Activated T-cell treated with anti-CD3 and anti-CD28 coated beads for 24 hours (primary cell): ENCODE data around the gene CHCHD6.

Experiments used
- DNase-seq: peaks from one replicate; pipeline ENCODE4 v3.0.0-alpha.2; 2020; ENCODE audit warnings: low read depth

CHCHD6 gene

DNA sequence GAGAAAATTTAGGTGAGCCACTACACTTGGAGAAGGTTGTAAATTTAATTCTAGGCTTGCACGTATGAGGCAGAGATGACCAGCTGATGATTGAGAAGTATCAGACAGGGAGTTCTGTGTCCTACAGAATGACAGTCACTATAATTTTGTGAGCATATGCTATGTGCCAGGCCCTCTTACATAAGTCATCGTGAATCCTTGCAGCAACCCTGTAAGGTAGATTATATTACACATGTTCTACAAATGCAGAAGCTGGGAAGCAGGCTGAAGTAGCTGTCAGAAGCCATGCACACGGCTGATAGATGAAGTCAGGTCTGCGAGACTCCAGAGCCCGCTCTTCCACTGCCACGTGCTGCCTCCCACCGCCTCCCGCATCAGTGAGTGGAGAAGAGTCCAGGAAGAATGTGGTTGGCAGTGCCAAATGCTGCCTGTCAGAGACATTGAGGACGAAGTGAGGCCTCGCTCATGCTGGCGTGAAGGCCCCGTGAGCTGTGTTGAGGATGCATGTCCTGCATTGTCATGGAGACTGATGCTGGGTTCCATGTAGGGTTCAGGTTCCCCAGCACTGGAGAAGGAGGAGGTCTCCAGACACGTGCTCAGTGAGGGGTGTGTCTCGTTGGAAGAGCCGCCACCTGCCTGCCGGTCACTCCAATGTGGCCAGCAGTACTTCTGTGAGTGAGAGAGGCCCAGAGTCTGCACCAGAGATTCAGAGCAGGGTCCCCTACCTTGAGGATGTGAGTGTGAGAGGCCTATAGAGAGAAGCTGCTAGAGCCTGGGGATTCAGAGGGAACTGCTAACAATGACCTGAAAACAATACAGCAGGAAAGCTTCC, 155.6 kb downstream of the CHCHD6 start:
- no peak for DNase-seq

DNA sequence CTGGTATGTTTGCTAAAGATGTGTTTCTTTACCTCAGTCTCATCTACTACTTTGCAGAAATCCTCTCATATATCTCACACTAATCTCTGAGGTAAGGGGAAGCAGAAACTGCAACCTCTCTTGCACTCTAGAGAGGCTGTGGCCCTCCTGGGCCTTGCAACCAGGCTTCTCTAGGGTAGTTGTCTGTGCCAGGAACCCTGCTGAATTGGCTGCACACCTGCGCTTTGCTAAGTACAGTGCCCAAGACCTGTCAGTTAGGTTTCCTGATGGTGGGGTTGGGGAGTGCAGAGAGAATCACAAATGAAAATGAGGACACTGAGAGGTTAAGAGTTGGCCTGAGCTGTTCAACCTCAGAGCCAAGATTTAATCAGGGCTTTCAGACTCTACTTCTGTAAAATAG, 161.7 kb downstream of the CHCHD6 start:
- no peak for DNase-seq

DNA sequence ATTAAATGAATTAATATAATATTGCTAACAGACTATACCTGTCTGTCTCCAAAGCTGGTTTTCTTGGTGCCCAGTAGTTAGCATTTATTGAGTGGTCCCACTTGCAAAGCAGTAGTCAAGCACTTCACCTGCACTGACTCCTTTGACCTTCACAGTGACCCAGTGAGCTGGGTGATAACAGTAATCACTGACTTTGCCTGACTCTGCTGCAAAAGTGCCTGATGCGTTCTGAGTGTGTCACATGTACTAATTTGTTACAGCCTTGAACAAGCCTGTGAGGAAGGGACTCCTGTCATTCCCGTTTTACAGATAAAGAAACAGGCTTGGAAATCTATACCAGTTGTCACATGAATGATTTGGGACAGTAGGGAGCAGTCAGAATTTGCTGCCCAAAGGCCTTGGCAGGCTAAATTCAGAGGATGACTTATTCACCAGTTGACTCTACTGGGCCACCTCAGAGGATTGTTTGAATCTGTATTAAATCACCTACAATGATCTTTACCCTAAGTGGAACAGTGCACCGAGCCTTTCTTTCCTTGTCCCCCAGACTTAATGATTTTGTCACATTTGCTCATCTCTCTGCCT, 162.2 kb downstream of the CHCHD6 start:
- DNase-seq: no peak

- DNase-seq: no peak
These were observed 163.3 kb downstream of the CHCHD6 start for GRCh38 chr3:126867190-126867862.

GRCh38 chr3:126867863-126868200, 163.8 kb downstream of the CHCHD6 start:
- DNase-seq: no peak

GRCh38 chr3:126870608-126871210, 166.7 kb downstream of the CHCHD6 start:
- no peak for DNase-seq

GRCh38 chr3:126872701-126873342, 168.8 kb downstream of the CHCHD6 start:
- DNase-seq: no peak

DNA sequence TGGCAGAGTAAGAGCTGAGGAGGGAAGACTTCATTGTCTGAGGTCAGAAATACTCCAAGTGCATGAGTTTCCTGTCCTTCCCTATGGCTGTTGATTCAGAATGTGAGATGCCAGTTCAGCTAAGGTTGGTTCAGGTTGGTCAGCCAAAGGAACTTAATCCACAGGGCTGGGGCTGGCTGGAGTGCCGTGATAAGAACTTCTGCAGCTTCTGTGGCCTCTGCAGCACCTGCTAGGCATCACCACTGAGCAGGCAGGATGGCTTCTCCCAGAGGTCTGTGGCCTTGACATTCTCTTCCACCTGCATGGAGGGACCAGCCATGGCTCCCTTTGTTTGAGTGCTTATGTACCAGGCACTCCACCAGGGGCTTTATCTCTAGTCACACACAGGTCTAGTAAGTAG, 169.4 kb downstream of the CHCHD6 start:
- no peak for DNase-seq

- DNase-seq: no peak
These were observed 174.6 kb downstream of the CHCHD6 start for GRCh38 chr3:126878664-126879063.

GRCh38 chr3:126880901-126881300, 176.9 kb downstream of the CHCHD6 start:
- no peak for DNase-seq

DNA sequence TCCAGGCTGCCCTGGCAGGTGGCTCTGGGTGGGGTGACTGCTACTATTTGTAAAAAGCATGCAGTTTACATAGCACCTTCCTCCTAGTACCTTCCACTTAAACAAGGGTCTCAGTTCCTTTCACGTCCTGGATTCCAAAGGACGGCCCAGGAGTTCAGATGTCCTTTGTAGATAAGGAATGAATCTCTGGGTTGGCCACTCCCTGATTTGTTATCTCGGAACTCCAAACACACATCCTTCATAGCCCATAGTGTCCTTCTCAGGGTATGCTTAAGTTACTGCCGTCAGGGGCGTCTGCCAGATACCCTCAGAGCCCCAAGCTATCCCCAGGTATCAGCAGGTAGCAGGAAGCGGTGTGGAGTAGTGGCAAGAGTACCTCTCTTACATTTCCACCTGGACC, 177.8 kb downstream of the CHCHD6 start:
- no peak for DNase-seq

GRCh38 chr3:126883241-126883640, 179.2 kb downstream of the CHCHD6 start:
- no peak for DNase-seq

DNA sequence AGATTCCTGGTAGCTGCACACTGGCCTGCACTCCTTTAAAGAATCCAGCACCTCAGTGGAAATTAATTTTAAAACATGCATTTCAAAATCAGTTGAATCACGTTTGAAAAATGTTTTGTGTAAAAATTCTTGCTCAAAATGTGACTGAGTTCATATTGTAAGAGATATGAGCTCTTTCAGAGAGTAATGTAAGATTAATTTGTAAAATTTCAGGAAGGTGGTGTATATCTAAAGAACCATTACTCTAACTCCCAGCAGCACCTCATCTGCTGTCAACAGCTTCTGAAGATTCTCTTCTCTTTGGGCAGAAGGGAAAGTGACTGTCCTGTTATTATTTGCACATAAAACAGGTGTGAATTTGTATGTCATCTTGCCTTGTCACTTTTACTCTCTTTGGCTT, 181.4 kb downstream of the CHCHD6 start:
- DNase-seq: no peak

DNA sequence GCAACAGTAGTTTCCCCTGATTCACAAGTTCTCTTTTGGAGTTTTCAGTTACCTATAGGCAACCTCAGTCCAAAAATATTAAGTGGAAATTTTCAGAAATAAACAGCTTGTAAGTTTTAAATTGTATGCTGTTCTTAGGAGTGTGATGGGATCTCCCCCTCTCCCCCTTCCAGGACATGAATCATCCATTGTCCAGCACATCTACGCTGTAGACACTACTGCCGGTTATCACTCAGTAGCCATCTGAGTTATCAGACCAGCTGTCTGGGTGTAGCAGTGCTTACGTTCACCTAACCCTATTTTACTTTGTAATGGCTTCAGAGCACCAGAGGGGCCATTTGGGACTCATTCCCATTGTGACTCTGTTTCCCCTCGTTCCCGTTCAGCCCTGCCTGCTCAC, 182.2 kb downstream of the CHCHD6 start:
- DNase-seq: no peak

- DNase-seq: no peak
These were observed 183.6 kb downstream of the CHCHD6 start for GRCh38 chr3:126887686-126888085.

- no peak for DNase-seq
These were observed 184.2 kb downstream of the CHCHD6 start for GRCh38 chr3:126888186-126888760.

DNA sequence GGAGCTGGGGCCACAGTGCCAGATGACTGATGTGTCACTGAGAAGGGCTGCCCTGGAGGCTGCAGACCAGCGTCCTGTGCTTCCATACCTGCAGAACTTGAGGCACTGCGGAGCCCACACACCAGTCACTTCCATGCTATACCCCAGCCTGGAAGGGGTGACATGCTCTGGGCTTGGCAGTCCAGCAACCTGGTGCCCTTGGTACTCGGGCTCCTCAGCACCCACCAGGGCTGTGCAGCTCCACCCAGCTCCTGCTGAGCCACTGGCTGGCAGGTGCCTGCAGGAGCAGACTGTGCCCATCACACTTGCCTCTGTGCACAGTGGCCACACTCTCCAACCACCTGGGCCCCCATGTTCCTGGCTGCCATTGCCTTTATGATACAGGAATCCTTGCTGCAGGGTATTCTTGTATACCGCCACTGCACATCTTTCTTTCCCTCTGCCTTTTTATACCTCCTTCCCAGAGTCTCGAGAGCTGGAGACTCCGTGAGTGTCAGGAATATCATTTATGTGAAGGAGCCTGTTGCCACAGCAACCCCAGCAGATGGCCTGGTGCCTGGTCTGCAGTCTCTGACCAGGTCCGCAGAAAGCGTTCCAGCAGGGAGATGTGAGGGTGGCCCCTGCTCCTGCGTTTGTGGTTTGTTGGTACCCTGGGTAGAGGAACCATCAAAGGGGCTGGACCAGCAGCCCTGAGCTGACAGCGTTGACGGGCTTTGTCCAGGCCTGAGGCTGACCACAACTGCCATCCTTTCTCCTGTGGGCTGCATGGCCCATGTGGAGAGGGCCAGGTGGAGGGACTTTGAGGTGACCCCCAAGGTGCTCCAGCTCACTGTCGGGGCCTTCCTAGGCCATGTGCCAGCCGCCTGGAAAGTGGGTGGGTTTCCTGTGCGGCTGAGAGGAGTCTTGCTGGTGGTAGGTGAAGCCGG, 185.5 kb downstream of the CHCHD6 start:
- DNase-seq: no peak

DNA sequence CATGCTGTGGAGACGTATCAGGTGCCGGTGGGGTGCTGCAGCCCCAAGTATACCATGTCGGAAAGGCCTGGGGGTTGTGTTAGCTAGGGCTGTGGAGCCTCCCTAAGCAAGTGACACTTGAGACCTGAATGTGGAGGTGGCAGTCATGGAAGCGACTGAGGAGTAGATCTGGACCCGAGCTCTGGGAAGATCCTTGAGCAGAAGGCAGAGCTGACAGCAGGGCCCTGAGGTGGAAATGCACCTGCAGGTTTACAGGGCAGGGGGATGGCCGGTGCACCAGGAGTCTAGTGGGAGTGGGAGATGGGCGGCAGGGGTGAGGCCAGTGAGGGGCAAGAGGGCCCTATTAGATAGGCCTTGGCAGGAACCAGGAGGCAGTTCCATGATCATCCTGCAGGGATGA, 187.1 kb downstream of the CHCHD6 start:
- DNase-seq: no peak

- no peak for DNase-seq
These were observed 187.8 kb downstream of the CHCHD6 start for GRCh38 chr3:126891791-126892190.

- no peak for DNase-seq
These were observed 189.6 kb downstream of the CHCHD6 start for GRCh38 chr3:126893651-126894050.

DNA sequence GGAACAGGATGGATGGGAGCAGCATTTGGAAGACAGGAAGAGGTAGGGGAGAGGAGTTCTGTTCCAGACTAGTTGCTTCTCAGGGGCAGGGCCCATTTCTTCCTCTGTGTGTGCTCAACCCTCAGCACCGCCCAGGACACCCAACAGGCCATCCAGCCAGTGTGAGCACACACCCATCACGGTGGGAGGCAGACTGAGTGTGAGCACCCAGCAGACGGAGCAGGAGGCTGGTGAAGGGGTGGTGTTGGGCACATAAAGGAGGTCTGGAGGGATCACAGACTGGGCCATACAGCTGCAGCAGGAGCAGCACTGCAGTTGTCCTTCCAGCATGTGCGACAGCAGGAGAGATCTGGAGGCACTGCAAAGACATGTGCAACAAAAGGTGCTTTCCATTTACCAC, 190.4 kb downstream of the CHCHD6 start:
- no peak for DNase-seq
